NCI-H82 treated with DMSO at 0.1 percent for 48 hours (cell line): Measurements from ENCODE around the gene ACSF3.
"Not testable (repeated sequence)": the region's sequence is repeated elsewhere in the genome, so short reads cannot be mapped to it uniquely, and the experiment has no call there.

Experiments used
- DNase-seq: peaks from one replicate; lab custom pipeline; 2025; ENCODE audit not compliant: unreplicated experiment; lab: John Stamatoyannopoulos, UW

The ACSF3 gene

GRCh38 chr16:89055894-89056555 lies 37.6 kb upstream of the ACSF3 start:
- no peak for DNase-seq

GRCh38 chr16:89056592-89056991 lies 37.1 kb upstream of the ACSF3 start:
- DNase-seq: no peak

- DNase-seq: no peak
Observed at GRCh38 chr16:89057738-89058137, 35.9 kb upstream of the ACSF3 start.

- no peak for DNase-seq
Observed at GRCh38 chr16:89058812-89059211, 34.8 kb upstream of the ACSF3 start.

- no peak for DNase-seq
Observed at GRCh38 chr16:89060207-89060794, 33.4 kb upstream of the ACSF3 start.

- no peak for DNase-seq
Observed at GRCh38 chr16:89061086-89061485, 32.6 kb upstream of the ACSF3 start.

- no peak for DNase-seq
Observed at GRCh38 chr16:89061590-89062380, 31.9 kb upstream of the ACSF3 start.

GRCh38 chr16:89062389-89063345 lies 31.0 kb upstream of the ACSF3 start:
- DNase-seq: no peak

- DNase-seq: no peak
Observed at GRCh38 chr16:89063768-89064320, 29.8 kb upstream of the ACSF3 start.

GRCh38 chr16:89064606-89065457 lies 28.8 kb upstream of the ACSF3 start:
- DNase-seq: no peak

- no peak for DNase-seq
Observed at GRCh38 chr16:89065458-89065822, 28.2 kb upstream of the ACSF3 start.

- no peak for DNase-seq
Observed at GRCh38 chr16:89066721-89067120, 26.9 kb upstream of the ACSF3 start.

GRCh38 chr16:89067677-89068443 lies 25.8 kb upstream of the ACSF3 start:
- DNase-seq: no peak

- DNase-seq: not testable (repeated sequence)
Observed at GRCh38 chr16:89068814-89069616, 24.6 kb upstream of the ACSF3 start.

GRCh38 chr16:89069920-89070319 lies 23.7 kb upstream of the ACSF3 start:
- no peak for DNase-seq

GRCh38 chr16:89070590-89070989 lies 23.1 kb upstream of the ACSF3 start:
- no peak for DNase-seq

GRCh38 chr16:89071686-89072547 lies 21.7 kb upstream of the ACSF3 start:
- DNase-seq: no peak
